GM12873 (cell line): Measurements from ENCODE around the gene EIF1AX.

Experiments
- TF ChIP-seq, protein P1 (sequence below): IDR thresholded peaks from 2 replicates; pipeline ENCODE4 v1.5.1; 2012; ENCODE audit warnings: low read depth, mild to moderate bottlenecking, moderate library complexity, low read length, control low read depth; ENCODE audit not compliant: insufficient read depth; ENCODE audit errors: missing control alignments

EIF1AX gene

GRCh38 chrX:20159797-20160385 is 18.3 kb upstream of the EIF1AX start:
- TF ChIP-seq, protein P1, sequence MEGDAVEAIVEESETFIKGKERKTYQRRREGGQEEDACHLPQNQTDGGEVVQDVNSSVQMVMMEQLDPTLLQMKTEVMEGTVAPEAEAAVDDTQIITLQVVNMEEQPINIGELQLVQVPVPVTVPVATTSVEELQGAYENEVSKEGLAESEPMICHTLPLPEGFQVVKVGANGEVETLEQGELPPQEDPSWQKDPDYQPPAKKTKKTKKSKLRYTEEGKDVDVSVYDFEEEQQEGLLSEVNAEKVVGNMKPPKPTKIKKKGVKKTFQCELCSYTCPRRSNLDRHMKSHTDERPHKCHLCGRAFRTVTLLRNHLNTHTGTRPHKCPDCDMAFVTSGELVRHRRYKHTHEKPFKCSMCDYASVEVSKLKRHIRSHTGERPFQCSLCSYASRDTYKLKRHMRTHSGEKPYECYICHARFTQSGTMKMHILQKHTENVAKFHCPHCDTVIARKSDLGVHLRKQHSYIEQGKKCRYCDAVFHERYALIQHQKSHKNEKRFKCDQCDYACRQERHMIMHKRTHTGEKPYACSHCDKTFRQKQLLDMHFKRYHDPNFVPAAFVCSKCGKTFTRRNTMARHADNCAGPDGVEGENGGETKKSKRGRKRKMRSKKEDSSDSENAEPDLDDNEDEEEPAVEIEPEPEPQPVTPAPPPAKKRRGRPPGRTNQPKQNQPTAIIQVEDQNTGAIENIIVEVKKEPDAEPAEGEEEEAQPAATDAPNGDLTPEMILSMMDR, result no peak

DNA sequence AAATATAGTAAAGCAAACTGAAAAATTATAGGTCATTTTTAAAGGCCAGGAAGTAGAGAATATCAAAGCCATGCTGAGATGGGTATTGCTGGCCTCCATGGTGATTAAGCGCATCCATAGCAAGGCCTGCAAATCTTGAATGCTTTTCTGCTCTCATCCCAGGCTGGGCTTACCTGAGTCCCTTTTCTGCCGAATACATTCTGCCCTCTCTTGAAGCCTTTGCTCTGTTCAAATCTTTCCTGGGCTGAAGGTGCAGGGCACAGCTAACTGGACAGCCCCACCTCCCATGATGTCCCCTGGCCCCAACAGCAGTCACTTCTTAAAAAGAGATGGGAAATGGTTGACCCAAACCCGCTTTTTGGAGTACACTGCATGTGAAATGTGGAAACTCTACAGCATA is 10.1 kb upstream of the EIF1AX start:
- TF ChIP-seq, protein P1, result no peak

GRCh38 chrX:20149326-20149725 is 7.7 kb upstream of the EIF1AX start:
- TF ChIP-seq, protein P1, result no peak

GRCh38 chrX:20147561-20147960 is 5.9 kb upstream of the EIF1AX start:
- TF ChIP-seq, protein P1, result no peak

DNA sequence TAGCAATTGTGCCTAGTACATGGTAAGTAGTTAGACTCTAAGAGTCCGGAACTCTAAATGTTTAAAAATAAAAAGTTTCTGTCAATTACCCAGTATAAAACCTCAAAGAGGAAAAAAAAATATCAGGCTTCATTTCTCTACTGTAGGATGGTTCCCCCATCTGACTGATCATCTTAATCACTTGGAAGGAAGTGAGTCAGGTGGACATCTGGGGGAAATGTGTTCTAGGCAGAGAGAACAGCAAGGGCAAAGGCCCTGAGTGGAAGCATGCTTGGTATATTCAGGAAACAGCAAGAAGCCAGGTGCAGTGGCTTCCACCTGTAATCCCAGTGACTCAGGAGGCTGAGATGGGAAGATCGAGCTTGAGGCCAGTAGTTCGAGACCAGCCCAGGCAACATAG is 2.9 kb upstream of the EIF1AX start:
- TF ChIP-seq, protein P1, result no peak

- TF ChIP-seq, protein P1, result no peak
These were observed 1.9 kb upstream of the EIF1AX start for GRCh38 chrX:20143561-20143960.

- TF ChIP-seq, protein P1, result no peak
These were observed 1.5 kb upstream of the EIF1AX start for GRCh38 chrX:20143111-20143510.
